HepG2 (cell line): ENCODE results near the gene ZCCHC3. TPM values are rescaled to one million over a fixed set of nuclear protein-coding genes. Genes with fewer than 3 reads are reported as not detected.

Experiments
- CREB3 ChIP-seq: sonication (generic); formaldehyde crosslinking; IDR thresholded peaks from 2 replicates; pipeline ENCODE4 v1.5.0; 2020; ENCODE audit warnings: missing genetic modification reagents
- GATAD2A ChIP-seq: IDR thresholded peaks from 2 replicates; pipeline ENCODE4 v1.6.1; 2016
- GPBP1L1 ChIP-seq: sonication (generic); formaldehyde crosslinking; IDR thresholded peaks from 2 replicates; pipeline ENCODE4 v1.5.0; 2020; ENCODE audit warnings: mild to moderate bottlenecking, missing genetic modification reagents
- HINFP ChIP-seq: sonication (generic); formaldehyde crosslinking; IDR thresholded peaks from 2 replicates; pipeline ENCODE4 v1.4.0; 2020; ENCODE audit warnings: low read depth, mild to moderate bottlenecking, missing genetic modification reagents
- IRF2 ChIP-seq: IDR thresholded peaks from 2 replicates; pipeline ENCODE4 v1.6.1; 2018; ENCODE audit warnings: missing genetic modification reagents, missing compliant biosample characterization
- MLXIP ChIP-seq: sonication (generic); formaldehyde crosslinking; IDR thresholded peaks from 2 replicates; pipeline ENCODE4 v1.9.0; 2021; ENCODE audit warnings: missing genetic modification reagents, borderline replicate concordance
- NFYB ChIP-seq: sonication (generic); formaldehyde crosslinking; IDR thresholded peaks from 2 replicates; pipeline ENCODE4 v1.4.0; 2020; ENCODE audit warnings: missing genetic modification reagents
- SMAD3 ChIP-seq: sonication (generic); formaldehyde crosslinking; IDR thresholded peaks from 2 replicates; pipeline ENCODE4 v1.4.0; 2020; ENCODE audit warnings: missing genetic modification reagents
- ZNF121 ChIP-seq: sonication (generic); formaldehyde crosslinking; IDR thresholded peaks from 2 replicates; pipeline ENCODE4 v1.5.0; 2020; ENCODE audit warnings: mild to moderate bottlenecking, missing genetic modification reagents
- ZNF318 ChIP-seq: sonication (generic); formaldehyde crosslinking; IDR thresholded peaks from 2 replicates; pipeline ENCODE4 v1.4.0; 2020; ENCODE audit warnings: mild to moderate bottlenecking, missing genetic modification reagents
- ZNF430 ChIP-seq: sonication (generic); formaldehyde crosslinking; IDR thresholded peaks from 2 replicates; pipeline ENCODE4 v1.9.0; 2021; ENCODE audit warnings: mild to moderate bottlenecking, missing genetic modification reagents
- ZNF674 ChIP-seq: sonication (generic); formaldehyde crosslinking; IDR thresholded peaks from 2 replicates; pipeline ENCODE4 v1.5.0; 2020; ENCODE audit warnings: low read depth, mild to moderate bottlenecking, missing genetic modification reagents
- polyA plus RNA-seq, 8 experiments: library from polyadenylated mRNA; depleted of rRNA in 3 of 8; stranded (reverse) in 7 of 8; unstranded in 1 of 8; fragments of >200 nt; fragmentation: Illumina TruSeq in 4 of 8; extraction: Trizol in 4 of 8; gene quantifications; 2 replicates each; pipeline versions ENCODE4 v1.2.1 to v1.2.3, GENCODE V29; 2011 to 2016; ENCODE audit warnings: low read depth in 4 of 8, missing spikeins in 1 of 8, mixed read lengths in 1 of 8; ENCODE audit not compliant: insufficient read depth in 1 of 8
- total RNA-seq, 5 experiments: library from RNA; depleted of rRNA; stranded (reverse); fragments of >200 nt; fragmentation: Illumina TruSeq; extraction: Trizol; gene quantifications; 2 replicates each; pipeline ENCODE4 v1.2.3, GENCODE V29; 2016; ENCODE audit warnings: low read depth in 1 of 5

ZCCHC3 gene
- total and polyA plus RNA-seq, 2 of the 13 experiments (the other 11 are each of a cell fraction or from before 2014, with no cell fraction given) = 46.6 to 63.0 TPM

GRCh38 chr20:328027-328974 is 30.9 kb downstream of the ZCCHC3 start (continued):
- TF ChIP-seq ZNF318 (CRISPR knock-in tag) = no peak
- TF ChIP-seq CREB3 (CRISPR knock-in tag) = no peak
- no peak for TF ChIP-seq MLXIP (CRISPR knock-in tag)
- no peak for TF ChIP-seq NFYB (CRISPR knock-in tag)
- no peak for TF ChIP-seq SMAD3 (CRISPR knock-in tag)
- TF ChIP-seq ZNF121 (CRISPR knock-in tag) = no peak
- TF ChIP-seq ZNF674 (CRISPR knock-in tag) = no peak
- no peak for TF ChIP-seq GATAD2A (CRISPR knock-in tag)
- TF ChIP-seq IRF2 = 0 out of 2 replicates have a peak, but pooled peaks have one; percentile 8
- no peak for TF ChIP-seq GPBP1L1 (CRISPR knock-in tag)
- TF ChIP-seq HINFP (CRISPR knock-in tag) = no peak
- no peak for TF ChIP-seq ZNF430 (CRISPR knock-in tag)
